DOHH2 (cell line): Measurements from ENCODE around the gene SHPK.

Source experiments
- H3F3A ChIP-seq: fragments of 200-600 bp; sonication (generic), shearing (Covaris generic); 2 replicates; pipeline ENCODE4 v1.6.0; 2016; ENCODE audit warnings: antibody characterized with exemption, mild to moderate bottlenecking; ENCODE audit not compliant: control insufficient read depth, insufficient read depth
- H3K27ac ChIP-seq: fragments of 200-600 bp; sonication (generic); 2 replicates; pipeline ENCODE4 v1.5.1; 2014; ENCODE audit warnings: low read depth, mild to moderate bottlenecking, low read length, moderate library complexity
- H3K27me3 ChIP-seq: fragments of 200-600 bp; sonication (generic); 2 replicates; pipeline ENCODE4 v1.6.1; 2014; ENCODE audit warnings: mild to moderate bottlenecking, low read length, mixed read lengths; ENCODE audit not compliant: control insufficient read depth
- H3K36me3 ChIP-seq: fragments of 200-600 bp; sonication (generic); 2 replicates; pipeline ENCODE4 v1.6.1; 2014; ENCODE audit warnings: mild to moderate bottlenecking, low read length, moderate library complexity, mixed read lengths; ENCODE audit not compliant: control insufficient read depth
- H3K4me1 ChIP-seq: fragments of 200-600 bp; sonication (generic); 2 replicates; pipeline ENCODE4 v1.6.1; 2014; ENCODE audit warnings: mild to moderate bottlenecking, low read length, mixed read lengths; ENCODE audit not compliant: control insufficient read depth
- H3K4me2 ChIP-seq: fragments of 200-600 bp; sonication (generic); 2 replicates; pipeline ENCODE4 v1.6.0; 2014; ENCODE audit warnings: mild to moderate bottlenecking, low read length, moderate library complexity
- H3K4me3 ChIP-seq: fragments of 200-600 bp; sonication (generic); 2 replicates; pipeline ENCODE4 v1.5.1; 2014; ENCODE audit warnings: mild to moderate bottlenecking, low read length, mixed read lengths
- H3K79me2 ChIP-seq: fragments of 200-600 bp; sonication (generic); 2 replicates; pipeline ENCODE4 v1.6.1; 2014; ENCODE audit warnings: mild to moderate bottlenecking, low read length, mixed read lengths; ENCODE audit not compliant: control insufficient read depth
- H3K9me2 ChIP-seq: fragments of 200-600 bp; sonication (generic); replicated peaks from 2 replicates; pipeline ENCODE4 v1.6.1; 2014; ENCODE audit warnings: mild to moderate bottlenecking, low read length, mixed read lengths; ENCODE audit not compliant: control insufficient read depth
- H3K9me3 ChIP-seq: fragments of 200-600 bp; sonication (generic); 2 replicates; pipeline ENCODE4 v1.6.1; 2014; ENCODE audit warnings: antibody characterized with exemption, low read length, mixed read lengths; ENCODE audit not compliant: control insufficient read depth, insufficient read depth
- H4K20me1 ChIP-seq: fragments of 200-600 bp; sonication (generic); 2 replicates; pipeline ENCODE4 v1.6.0; 2014; ENCODE audit warnings: low read depth, mild to moderate bottlenecking, antibody characterized with exemption, low read length, moderate library complexity; ENCODE audit not compliant: control insufficient read depth, insufficient read depth
- EZH2phosphoT487 ChIP-seq: fragments of 200-600 bp; sonication (generic); IDR thresholded peaks from 2 replicates; pipeline ENCODE4 v1.6.1; 2017; ENCODE audit warnings: borderline replicate concordance, mild to moderate bottlenecking, antibody characterized with exemption, low read length, moderate library complexity, mixed read lengths
- TF ChIP-seq, protein P1 (sequence below): fragments of 200-600 bp; sonication (generic); IDR thresholded peaks from one replicate; pipeline ENCODE4 v1.5.1; 2014; ENCODE audit warnings: antibody characterized with exemption, mild to moderate bottlenecking, low read depth, low read length; ENCODE audit not compliant: poor library complexity, severe bottlenecking

The SHPK gene

DNA sequence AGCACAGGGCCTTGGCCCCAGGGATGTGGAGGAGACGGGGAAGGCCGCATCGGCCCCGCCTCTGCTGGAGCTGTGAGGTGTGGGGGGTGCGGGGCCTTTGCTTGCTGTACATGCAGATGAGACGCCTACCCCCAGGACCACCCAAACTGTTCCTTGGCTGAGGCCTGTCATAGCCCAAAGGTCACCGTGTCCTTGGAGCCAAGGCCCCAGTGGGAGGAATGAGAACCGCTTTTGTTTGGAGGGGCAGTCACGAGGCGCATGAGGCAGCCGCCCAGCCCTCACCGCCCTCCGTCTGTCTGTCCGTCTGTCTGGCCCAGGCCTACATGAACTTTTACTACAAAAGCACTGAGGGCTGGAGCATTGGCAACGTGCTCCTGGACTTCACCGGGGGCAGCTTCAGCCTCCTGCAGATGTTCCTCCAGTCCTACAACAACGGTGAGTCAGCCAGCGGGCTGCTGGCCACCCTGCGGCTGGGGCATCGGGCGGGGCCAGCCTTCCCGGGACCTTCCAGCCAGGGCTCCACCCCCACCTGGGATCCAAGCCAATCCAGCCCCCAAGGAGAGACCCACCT lies 23.6 kb upstream of the SHPK start:
- no peak overlapping the region for H3K4me2 ChIP-seq

DNA sequence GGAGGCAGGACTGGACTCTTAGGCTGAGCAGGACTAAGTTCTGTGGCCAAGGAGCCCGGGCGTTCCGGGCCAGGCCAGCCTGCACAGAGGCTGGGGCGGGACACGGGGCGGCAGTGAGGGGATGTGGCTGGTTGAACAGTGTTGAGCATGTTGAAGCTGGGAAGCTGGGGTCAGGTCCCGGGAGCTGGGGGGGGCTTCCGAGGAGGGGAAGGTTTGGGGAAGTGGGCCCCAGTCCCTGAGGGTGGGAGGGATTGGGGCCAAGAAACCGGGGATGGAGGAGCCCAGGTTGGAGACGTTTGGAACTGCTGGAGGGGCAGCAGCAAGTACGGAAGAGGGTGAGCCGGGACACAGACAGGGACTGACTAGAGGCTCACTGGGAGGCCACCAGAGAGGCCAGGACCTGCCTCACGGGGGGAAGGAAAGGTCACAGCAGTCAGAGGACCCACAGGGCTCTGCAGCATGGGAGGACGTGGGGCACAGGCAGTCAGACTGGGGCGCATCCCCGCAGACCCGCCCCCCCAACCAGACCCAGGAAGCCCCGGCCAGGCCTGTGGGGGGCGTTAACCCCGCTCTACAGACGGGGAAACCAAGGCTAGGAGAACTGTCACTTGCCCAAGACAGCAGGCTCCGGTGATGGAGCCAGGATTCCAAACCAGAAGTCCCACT lies 22.9 kb upstream of the SHPK start:
- TF ChIP-seq, protein P1, sequence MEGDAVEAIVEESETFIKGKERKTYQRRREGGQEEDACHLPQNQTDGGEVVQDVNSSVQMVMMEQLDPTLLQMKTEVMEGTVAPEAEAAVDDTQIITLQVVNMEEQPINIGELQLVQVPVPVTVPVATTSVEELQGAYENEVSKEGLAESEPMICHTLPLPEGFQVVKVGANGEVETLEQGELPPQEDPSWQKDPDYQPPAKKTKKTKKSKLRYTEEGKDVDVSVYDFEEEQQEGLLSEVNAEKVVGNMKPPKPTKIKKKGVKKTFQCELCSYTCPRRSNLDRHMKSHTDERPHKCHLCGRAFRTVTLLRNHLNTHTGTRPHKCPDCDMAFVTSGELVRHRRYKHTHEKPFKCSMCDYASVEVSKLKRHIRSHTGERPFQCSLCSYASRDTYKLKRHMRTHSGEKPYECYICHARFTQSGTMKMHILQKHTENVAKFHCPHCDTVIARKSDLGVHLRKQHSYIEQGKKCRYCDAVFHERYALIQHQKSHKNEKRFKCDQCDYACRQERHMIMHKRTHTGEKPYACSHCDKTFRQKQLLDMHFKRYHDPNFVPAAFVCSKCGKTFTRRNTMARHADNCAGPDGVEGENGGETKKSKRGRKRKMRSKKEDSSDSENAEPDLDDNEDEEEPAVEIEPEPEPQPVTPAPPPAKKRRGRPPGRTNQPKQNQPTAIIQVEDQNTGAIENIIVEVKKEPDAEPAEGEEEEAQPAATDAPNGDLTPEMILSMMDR: no peak
- no peak for TF ChIP-seq EZH2phosphoT487
- H3K4me1 ChIP-seq: no peaks in the 10 kb centered on the region
- H3K4me2 ChIP-seq: no peak overlapping the region
- H3K36me3 ChIP-seq: no peaks in the 10 kb centered on the region
- no peaks in the 10 kb centered on the region for H3F3A ChIP-seq
- no peaks in the 10 kb centered on the region for H3K9me3 ChIP-seq
- H3K27me3 ChIP-seq: no peaks in the 10 kb centered on the region
- no peaks in the 10 kb centered on the region for H4K20me1 ChIP-seq
- no peak overlapping the region for H3K27ac ChIP-seq
- no peaks in the 10 kb centered on the region for H3K9me2 ChIP-seq
- H3K79me2 ChIP-seq: no peaks in the 10 kb centered on the region
- no peak overlapping the region for H3K4me3 ChIP-seq

More for the DNA sequence above, 23.6 kb upstream of the SHPK start:
- Histone ChIP-seq H3F3A (no peaks in the 10 kb centered on the region), H3K27me3 (no peaks in the 10 kb centered on the region), H3K9me2 (no peaks in the 10 kb centered on the region), H3K4me3 (no peak overlapping the region), H3K27ac (no peak overlapping the region), H4K20me1 (no peaks in the 10 kb centered on the region), H3K4me1 (no peaks in the 10 kb centered on the region), H3K79me2 (no peaks in the 10 kb centered on the region), H3K9me3 (no peaks in the 10 kb centered on the region), H3K36me3 (no peaks in the 10 kb centered on the region)
- no peak for TF ChIP-seq EZH2phosphoT487
- TF ChIP-seq, protein P1: no peak

DNA sequence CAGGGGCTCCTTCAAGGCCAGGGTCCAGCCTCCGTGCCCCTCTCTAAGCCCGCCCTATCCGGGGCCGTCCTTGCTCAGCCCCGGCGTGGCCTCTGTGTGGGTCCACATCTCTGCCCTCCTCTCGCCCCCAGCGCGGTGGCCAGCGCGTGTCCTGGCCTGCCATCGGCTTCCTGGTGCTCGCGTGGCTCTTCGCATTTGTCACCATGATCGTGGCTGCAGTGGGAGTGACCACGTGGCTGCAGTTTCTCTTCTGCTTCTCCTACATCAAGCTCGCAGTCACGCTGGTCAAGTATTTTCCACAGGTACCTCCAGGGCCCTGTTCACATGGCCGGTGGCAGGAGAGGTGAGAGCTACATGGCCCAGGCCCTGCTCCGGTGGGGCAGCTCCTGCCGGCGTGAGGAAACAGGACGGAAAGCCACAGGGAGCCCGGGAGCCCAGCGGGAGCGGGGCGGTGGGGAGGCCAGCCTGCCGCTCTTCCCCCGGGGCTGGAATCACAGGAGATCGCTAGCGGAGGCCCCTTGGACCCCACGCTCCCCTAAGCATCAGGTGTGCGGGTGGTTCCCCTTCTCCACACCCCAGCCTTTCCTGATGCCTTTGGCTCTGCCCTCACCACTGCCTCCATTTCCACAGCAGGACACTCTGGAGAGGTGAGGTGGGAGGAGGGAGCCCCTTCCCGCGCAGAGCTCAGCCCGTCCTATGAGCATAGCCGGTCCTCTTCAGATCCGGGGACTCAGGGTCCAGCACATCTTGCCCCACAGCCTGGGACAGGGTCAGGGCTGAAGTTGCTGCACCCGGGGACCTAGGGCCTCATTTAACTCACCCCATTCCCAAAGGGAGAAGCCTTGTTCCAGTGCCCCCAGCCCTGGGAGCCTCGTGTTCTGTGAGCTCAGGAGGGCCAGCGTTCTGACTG lies 22.1 kb upstream of the SHPK start:
- Histone ChIP-seq H3K27ac (no peak overlapping the region), H3K79me2 (no peaks in the 10 kb centered on the region), H3K27me3 (no peaks in the 10 kb centered on the region), H4K20me1 (no peaks in the 10 kb centered on the region), H3K9me2 (no peaks in the 10 kb centered on the region), H3K9me3 (no peaks in the 10 kb centered on the region), H3K4me3 (no peak overlapping the region), H3K36me3 (no peaks in the 10 kb centered on the region), H3K4me1 (no peaks in the 10 kb centered on the region), H3K4me2 (no peak overlapping the region), H3F3A (no peaks in the 10 kb centered on the region)
- TF ChIP-seq, protein P1: no peak
- TF ChIP-seq EZH2phosphoT487: no peak
